NK-92 treated with Interleukin-12 subunit alpha and Interleukin-12 subunit beta, amount 100 ng/mL, for 24 hours (cell line): Measurements from ENCODE around the gene MYL1.

Source experiments
- DNase-seq: peaks from one replicate; lab custom pipeline; 2025; lab: John Stamatoyannopoulos, UW

MYL1 gene

DNA sequence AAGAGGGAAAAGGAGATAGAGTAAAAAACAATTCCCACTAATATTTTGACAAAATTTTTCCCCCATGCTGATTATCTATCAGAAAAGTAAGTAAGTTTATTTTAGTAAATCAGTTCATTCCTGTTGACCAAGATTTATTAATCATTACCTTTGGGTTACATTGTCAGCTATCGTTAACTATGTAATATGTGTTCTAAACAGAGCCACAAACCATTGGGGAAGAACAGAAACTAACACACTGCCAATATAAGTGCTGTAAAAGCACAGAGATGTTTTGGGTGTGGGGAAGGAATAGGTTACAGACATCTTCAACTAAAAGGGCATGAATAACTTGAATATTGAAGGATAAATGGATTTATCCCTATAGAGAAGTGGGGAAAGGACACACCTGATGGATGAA is 47.3 kb downstream of the MYL1 start:
- no peak for DNase-seq

DNA sequence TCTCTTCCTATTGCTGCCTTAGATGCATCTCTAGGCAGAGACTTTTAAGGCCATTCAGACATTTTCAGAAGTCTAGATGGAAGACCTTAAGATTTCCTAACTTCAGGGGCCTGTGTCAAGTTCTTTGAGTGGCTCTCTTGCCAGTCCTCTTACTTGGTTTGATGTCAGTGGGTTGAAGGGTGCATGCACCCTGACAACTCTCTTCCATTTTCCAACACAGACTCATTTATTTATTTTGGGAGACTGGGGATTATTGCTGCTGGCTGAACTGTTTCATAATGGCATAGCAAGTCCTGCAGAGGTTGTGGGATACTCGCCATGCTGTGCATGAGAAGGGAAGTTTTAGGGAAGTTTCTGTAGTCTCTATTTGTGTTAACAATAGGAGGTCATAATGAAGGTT is 50.7 kb downstream of the MYL1 start:
- DNase-seq: no peak

DNA sequence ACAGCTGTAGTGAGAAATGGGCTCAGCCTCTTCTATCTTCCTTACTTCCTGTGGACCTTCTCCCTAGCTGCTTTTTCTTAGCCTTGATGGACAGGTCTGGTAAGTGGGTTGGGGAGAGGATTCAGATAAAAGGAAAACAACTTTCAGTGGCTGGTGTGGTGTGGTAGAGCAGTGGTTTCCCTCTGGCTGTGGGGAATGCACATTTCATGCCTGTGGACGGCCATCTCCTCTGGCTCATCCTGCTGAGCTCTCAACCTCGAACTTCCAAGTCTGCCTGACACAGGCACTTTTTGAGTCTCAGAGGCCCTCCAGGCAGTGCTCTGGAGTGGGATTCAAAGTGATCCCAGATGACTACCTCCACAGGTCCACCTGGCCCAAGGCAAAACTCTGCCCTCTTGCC is 51.1 kb downstream of the MYL1 start:
- no peak for DNase-seq

DNA sequence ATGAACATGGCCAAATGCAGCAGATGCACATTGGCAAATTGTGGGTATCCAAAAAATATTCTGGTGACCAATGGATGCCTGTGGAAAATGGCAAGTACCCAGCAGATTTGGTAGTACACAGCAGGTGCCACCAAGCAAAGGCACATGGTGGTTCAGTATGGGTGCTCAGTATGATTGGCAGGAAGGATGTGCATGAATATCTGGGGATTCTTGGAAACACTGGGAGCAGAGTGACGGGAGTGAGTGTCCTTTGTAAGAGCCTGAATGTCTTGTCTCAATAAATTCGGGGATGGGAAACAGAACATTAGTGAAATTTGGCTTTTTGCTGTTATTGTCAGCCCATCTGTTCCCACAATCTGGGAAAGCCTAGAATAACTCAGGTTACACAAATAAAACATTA is 52.9 kb downstream of the MYL1 start:
- DNase-seq: no peak

DNA sequence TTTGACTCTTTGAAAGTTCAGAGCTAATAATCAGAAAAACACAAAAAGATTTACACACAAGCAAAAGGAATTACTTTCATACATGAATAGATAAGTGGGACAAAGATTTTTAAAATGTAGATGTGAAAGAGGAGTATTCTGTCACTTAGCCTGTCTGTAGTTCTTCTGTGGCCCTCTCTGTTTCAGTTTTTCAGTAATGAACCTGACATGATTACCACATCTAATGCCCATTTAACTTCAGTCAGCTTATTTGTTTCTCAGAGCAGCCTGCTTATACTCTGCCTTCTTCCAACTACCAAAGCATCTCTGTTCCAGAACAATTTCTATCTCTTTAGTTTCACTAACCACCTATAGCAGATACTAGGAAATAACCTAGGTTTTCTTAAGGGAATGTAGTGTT is 55.3 kb downstream of the MYL1 start:
- DNase-seq: no peak

DNA sequence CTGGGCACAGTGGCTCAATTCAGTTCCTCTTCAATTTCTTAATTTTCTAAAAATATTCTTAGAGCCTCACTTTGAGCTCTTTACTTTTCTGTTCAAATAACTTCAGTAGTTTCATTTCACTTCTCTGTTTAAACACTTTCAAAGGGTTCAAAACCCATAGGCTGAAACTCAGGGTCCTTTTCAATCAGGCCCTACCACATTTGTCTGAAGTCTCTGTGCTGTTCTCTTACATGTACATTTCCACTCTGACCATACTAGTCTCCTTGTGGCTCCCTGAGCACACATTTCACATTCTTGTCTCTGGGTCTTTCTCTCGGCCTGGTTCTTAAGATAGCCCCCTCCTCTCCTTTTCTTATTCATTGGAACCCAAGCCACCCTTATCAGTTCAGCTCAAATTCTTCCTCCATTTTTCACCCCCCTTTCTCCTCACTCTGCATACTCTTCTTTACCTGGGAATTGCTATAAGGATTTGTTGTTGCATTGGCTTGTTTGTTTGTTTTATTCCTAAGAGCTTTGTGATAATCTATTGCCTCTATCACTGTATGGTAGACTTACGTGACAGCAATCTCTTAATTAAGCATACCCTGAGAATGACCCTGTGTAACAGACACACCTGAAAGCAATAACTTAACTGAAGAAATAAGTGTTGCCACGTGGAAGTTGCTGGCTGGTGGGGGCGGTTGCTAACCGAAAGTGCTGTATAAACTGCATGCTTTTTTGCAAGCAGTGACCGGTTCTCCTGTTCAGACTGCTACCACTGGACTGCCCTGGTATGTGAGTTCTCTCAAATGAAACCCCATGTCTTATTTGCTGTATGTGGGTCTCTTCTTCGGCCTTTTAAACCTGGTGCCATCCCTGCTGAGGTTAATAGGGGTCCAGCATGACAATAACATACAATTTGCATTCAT is 62.0 kb downstream of the MYL1 start:
- no peak for DNase-seq

DNA sequence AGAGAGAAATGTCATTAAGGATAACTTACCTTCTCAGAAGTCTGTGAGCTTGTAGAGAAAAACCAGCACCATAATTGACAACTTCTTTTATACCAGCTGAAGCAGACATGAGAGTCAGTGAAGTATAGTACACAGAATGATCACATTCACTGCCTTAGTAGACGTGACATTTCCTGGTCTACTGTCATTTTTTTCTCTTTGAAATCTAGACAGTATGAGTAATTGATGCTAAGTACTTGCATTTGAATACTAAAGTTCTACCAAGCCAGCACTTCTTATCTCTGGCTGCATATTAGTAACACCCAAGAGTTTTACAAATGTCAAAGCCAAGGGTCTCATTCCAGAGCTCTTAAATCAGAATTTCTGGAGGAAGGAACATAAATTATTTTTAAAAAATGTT is 64.4 kb downstream of the MYL1 start:
- no peak for DNase-seq
